PFSK-1 (cell line): Measurements from ENCODE around the gene APBA3.

Experiments used
- FOXP2 ChIP-seq: optimal IDR thresholded peaks from 2 replicates; pipeline ENCODE3; 2011; ENCODE audit warnings: borderline replicate concordance, control low read depth, inconsistent platforms; ENCODE audit not compliant: insufficient read depth; ENCODE audit errors: extremely low read length, extremely low read depth
- POLR2AphosphoS5 ChIP-seq: IDR thresholded peaks from 2 replicates; pipeline ENCODE4 v1.6.1; 2012; ENCODE audit warnings: low read depth, mild to moderate bottlenecking, control low read depth, low read length, moderate library complexity
- SIN3A ChIP-seq: IDR thresholded peaks from 2 replicates; pipeline ENCODE4 v1.6.1; 2012; ENCODE audit warnings: mild to moderate bottlenecking, low read length, moderate library complexity, borderline replicate concordance; ENCODE audit not compliant: insufficient read depth
- TAF1 ChIP-seq: IDR thresholded peaks from 2 replicates; pipeline ENCODE4 v1.6.1; 2012; ENCODE audit warnings: low read length, control low read depth, borderline replicate concordance; ENCODE audit not compliant: insufficient read depth
- TF ChIP-seq, protein P1 (sequence below), 2 experiments: IDR thresholded peaks; 2 replicates each; pipeline versions ENCODE4 v1.6.1 to v1.8.0; 2011 to 2012; ENCODE audit warnings: low read depth in 2 of 2, low read length in 2 of 2, control low read depth in 1 of 2, inconsistent platforms in 1 of 2, mild to moderate bottlenecking in 1 of 2, moderate library complexity in 1 of 2; ENCODE audit not compliant: insufficient read depth in 1 of 2

APBA3 gene

GRCh38 chr19:3773814-3774515, 12.5 kb upstream of the APBA3 start:
- TF ChIP-seq SIN3A (no peak), FOXP2 (no peak), POLR2AphosphoS5 (no peak), TAF1 (no peak)
- TF ChIP-seq, protein P1, sequence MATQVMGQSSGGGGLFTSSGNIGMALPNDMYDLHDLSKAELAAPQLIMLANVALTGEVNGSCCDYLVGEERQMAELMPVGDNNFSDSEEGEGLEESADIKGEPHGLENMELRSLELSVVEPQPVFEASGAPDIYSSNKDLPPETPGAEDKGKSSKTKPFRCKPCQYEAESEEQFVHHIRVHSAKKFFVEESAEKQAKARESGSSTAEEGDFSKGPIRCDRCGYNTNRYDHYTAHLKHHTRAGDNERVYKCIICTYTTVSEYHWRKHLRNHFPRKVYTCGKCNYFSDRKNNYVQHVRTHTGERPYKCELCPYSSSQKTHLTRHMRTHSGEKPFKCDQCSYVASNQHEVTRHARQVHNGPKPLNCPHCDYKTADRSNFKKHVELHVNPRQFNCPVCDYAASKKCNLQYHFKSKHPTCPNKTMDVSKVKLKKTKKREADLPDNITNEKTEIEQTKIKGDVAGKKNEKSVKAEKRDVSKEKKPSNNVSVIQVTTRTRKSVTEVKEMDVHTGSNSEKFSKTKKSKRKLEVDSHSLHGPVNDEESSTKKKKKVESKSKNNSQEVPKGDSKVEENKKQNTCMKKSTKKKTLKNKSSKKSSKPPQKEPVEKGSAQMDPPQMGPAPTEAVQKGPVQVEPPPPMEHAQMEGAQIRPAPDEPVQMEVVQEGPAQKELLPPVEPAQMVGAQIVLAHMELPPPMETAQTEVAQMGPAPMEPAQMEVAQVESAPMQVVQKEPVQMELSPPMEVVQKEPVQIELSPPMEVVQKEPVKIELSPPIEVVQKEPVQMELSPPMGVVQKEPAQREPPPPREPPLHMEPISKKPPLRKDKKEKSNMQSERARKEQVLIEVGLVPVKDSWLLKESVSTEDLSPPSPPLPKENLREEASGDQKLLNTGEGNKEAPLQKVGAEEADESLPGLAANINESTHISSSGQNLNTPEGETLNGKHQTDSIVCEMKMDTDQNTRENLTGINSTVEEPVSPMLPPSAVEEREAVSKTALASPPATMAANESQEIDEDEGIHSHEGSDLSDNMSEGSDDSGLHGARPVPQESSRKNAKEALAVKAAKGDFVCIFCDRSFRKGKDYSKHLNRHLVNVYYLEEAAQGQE (IDR thresholded peaks at IDR 0.05; ENCODE audit: insufficient read depth in 1 of 2, low read depth in 2 of 2, low read length in 2 of 2) = no peak

DNA sequence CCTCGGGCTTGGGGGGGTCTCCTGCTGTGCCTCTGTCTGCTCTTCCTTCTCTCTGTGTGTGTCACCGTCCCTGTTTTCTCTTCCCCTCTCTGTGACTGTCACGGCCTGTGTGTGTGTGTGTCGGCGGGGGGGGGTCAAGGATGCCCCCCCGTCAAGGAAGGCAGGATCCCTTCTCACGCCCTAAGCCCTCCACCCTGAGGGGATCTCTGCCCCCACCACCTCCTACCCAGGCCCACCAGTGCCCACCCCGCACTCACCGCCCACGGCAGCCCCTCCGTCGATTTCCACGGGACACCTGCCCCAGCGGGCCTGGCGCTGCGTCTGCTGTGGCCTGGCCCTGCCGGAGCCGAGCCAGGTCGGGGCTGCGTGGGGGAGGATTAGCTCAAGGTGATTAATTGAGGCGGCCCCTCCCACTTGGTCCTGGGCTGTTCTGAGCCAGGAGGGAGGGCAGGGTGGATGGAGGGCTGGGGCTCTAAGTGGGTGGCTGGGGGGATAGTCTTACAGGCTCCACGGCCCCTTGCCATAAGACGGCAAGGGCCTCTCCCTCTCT, 10.5 kb upstream of the APBA3 start, which contains the start of gene RAX2:
Gene RAX2 (minus strand): TSS at position 323 of the 550 bp plus-strand sequence. CDS start 486 bp downstream, outside the sequence.
- TF ChIP-seq FOXP2 (no peak), POLR2AphosphoS5 (no peak), TAF1 (no peak), SIN3A (no peak)
- TF ChIP-seq, protein P1 (IDR thresholded peaks at IDR 0.05; ENCODE audit: insufficient read depth in 1 of 2, low read depth in 2 of 2, low read length in 2 of 2) = no peak

DNA sequence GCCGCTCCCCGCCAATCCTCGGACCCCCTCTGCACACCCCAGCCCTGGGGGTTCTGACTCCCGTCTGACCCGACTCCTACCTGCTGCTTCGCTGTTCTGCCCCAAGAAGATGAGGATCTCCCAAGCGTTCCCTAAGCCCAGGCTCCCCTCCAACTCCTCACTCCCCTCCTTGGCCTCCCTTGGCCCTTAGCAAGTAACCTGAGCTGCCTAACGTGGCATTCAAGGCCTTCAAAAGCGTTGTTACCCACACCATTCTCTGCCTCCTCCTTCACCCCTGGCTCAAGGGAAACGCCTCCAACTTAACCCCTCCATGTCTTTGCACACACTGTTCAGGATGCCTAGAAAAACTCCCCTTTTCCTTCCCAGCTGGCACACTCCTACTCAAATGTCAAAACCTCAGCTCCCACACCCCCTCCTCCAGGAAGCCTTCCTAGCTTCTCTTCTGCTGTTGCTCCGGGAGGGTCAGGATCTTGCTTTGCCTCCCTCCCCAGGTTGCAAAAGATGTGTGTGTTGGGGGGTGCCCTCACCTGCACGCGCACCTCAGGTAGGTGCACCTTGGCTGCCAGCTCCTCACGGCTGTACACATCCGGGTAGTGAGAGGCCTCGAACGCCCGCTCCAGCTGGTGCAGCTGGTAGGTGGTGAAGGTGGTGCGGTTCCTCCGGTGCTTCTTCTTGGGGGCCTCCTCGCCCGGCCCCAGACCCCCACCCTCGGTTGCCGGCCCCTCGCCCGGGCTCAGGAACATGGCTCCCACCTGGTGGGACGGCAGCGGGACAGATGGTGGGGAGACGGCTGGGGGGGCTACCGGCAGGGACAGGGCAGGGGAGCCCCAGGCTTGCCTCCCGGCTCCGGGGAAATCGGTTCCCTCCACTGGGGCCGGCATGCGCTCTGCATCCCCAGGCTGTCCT, 9.8 kb upstream of the APBA3 start:
- TF ChIP-seq FOXP2 (no peak), POLR2AphosphoS5 (no peak), TAF1 (no peak), SIN3A (no peak)
- TF ChIP-seq, protein P1 (IDR thresholded peaks at IDR 0.05; ENCODE audit: insufficient read depth in 1 of 2, low read depth in 2 of 2, low read length in 2 of 2) = no peak

DNA sequence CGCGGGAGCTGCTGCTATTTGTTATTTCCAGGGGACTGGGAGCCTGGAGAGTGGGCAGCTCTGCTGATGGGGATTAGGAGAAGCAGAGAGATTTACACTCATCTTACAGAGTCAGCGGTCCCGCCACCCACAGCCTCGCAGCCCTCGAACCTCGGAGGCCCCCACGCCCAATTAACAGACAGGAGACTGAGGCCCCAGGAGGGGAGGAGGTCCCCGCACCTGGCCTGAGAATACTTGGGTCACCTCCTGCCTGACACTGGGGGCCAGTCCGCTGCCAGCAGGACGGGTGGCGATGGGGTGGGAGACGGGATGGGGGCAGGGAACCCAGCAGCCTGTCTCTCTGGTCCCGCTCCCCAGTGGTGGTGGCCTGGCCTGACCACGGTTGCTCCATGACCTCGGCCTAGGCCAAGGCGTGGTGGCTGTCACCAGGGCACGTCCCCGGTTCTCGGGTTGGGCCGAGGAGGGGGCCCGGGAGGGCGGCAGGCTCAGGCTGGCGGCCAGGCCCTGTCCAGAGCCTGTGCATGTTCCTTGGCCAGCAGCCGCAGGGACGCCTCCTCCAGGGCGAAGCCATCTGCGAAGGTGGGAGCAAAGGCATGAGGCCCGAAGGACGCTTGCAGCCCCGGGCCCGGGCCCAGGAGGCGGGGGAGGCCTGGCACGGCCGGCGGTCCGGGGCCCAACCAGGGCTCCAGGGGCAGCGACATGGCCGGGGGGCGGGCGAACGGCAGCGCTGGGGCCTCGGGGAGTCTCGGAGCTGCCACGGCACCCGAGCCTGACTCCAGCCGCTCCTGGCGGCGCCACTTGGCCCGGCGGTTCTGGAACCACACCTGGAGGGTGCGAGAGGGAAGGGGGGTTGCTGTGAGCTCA, 8.9 kb upstream of the APBA3 start:
- no peak for TF ChIP-seq SIN3A
- no peak for TF ChIP-seq POLR2AphosphoS5
- TF ChIP-seq TAF1 = no peak
- TF ChIP-seq, protein P1 (IDR thresholded peaks at IDR 0.05; ENCODE audit: insufficient read depth in 1 of 2, low read depth in 2 of 2, low read length in 2 of 2) = no peak
- TF ChIP-seq FOXP2 = no peak
